GM18858 (cell line): ENCODE measurements around the gene COL4A1.

Experiments
- ATAC-seq: cut with Tn5 transposase; IDR thresholded peaks from one replicate; pipeline ENCODE4 v1.9.1; 2021; ENCODE audit not compliant: unreplicated experiment

Gene COL4A1

DNA sequence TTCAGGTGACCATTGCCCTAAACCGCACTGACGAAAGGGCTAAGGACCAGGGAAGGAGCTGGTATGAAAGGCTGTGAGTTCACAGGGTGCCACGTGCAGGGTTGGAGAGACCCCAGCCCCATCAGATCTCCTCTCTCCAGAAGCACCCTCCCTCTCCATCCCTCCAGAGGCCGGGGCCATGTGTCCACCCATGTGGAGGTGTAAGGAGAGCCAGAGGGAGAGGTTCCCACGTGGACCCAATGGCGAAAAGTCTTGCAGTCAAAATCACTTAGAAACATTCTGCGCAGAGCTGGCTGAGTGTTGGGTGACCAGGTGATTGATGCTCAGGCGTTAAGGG is 168.3 kb downstream of the COL4A1 start:
- ATAC-seq = no peak

DNA sequence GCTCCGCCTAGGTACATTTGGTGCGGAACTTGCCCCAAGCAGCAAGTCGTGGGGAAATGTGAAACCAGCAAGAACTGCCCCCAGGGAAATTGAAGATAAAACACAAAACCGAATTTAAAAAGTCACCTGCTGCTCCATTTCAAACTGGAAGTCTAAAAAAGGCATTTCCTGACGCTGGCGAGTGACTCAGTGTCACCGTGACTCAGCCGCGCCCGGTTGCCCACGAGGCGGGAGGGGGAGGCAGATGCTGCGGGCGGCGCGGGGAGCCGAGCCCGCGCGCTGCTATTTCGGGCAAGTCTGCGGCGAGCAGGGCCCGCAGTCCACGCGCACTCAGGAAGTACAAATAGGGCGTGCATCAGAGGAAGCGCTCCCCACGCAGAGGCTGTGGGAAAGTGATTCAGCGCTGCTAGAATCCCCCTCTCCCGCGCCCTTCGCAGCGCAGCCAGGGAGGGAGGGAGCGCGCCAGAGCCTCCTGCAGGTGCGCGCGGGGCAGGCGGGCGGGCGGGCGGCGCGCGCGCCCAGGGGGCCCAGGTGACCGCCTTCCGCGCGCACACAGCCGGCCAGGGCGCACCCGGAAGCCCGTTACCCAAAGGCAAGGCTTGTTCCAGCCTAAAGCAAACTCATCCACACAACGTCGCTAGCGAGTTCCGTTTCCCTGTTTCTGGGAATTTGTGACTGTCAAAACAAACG is 168.8 kb downstream of the COL4A1 start:
- peak; percentile 46 for ATAC-seq

DNA sequence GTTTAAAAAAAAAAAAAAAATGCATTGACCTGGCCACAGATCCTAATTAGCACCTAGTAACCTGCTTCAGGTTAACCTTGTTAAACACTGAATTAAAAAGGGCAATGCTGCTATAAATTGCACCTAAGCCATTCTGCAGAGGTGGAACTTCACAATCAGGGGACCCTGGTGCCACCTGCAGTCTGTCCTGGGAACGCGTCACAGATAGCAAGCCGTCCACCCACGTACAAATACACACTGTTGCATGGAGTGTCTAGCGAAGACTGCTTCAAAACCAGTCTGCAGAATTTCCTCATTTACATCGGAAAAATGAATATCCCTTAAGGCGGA is 169.3 kb downstream of the COL4A1 start:
- peak; percentile 88 for ATAC-seq

DNA sequence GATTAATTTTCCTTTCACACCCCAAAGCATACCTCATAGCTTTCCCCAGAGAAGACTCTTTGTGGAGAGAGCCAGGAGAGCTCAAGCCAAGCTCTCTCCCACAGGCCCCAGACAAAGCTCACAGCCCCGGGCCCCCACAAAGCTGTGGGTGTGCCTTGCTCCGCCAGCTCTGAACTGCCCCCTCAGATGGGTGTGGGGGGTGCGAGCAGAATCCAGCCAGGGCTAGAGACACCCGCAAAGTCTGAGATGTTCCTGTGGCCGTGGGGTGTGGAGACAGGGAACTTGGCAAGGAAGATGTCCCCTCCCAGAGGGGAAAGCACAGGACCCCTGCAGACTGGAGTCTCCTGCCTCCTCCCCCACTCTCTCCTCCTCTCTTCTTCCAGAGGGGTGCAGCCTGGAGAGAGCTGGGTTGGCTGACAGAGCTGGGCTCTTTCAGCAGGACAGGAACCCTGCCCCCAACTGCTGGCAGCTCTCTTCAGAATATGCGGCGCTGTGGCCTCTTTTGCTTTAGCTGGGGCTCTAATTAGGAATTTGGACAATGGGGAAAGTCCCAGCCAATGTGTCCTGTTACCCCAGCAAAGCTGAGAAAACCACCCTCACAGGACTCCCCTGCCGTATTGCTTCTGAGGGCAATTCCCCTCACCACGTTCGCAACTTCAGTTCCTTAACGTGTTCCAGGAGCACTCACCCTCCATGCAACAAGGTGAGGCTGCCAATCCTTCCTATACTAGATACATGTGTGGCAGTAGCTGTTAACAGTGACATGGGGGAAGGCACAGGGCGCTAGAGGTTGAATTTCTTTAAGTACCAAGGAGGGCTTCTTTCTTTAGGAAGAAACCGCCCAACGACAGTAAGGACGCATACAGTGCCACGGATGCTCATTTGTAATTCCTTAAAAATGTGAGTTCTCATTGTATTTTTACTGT is 170.0 kb downstream of the COL4A1 start:
- ATAC-seq = no peak

DNA sequence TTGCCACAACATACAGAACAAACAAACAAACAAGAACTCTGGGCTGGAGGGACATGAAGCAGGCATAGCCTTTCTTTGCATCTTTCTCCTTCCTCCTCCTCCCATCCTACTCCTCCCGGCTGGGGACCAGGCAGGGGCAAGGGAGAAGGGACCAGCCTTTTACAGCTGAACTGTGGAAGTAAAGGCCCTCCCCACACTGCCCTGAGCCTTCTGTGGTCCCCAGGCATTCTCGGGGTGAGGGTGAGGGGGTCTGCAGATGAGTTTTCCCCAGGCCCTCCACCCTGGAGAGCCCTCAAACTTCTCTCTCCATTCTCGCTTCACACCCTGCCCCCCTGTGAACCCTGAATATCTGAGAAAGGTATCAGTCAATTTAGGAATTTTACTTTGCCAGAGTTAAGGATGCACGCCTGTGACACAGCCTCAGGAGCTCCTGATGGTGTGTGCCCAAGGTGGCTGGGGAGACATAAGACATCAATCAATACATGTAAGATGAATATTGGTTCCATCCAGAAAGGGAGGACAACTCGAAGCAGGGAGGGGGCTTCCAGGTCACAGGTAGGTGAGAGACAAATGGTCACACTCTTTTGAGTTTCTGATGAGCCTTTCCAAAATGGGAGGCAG is 170.9 kb downstream of the COL4A1 start:
- no peak for ATAC-seq

DNA sequence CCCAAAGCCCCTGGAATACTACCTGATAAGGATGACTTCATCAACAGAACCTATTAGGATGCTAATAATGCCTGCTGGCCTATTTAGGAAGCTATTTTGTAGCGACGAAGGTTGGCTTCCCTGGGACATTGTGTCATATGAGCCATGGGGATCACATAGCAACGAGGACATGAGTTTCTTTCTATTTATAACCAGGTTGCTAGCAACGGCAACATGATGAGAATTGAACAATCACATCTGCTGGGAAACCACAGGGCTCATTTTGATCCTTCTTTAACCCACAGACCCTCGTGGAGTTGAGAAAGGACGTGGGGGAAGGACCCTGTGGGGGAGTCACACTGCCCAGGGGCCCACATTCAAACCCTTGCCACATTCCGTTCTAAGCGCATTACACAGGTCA is 172.2 kb downstream of the COL4A1 start:
- no peak for ATAC-seq

DNA sequence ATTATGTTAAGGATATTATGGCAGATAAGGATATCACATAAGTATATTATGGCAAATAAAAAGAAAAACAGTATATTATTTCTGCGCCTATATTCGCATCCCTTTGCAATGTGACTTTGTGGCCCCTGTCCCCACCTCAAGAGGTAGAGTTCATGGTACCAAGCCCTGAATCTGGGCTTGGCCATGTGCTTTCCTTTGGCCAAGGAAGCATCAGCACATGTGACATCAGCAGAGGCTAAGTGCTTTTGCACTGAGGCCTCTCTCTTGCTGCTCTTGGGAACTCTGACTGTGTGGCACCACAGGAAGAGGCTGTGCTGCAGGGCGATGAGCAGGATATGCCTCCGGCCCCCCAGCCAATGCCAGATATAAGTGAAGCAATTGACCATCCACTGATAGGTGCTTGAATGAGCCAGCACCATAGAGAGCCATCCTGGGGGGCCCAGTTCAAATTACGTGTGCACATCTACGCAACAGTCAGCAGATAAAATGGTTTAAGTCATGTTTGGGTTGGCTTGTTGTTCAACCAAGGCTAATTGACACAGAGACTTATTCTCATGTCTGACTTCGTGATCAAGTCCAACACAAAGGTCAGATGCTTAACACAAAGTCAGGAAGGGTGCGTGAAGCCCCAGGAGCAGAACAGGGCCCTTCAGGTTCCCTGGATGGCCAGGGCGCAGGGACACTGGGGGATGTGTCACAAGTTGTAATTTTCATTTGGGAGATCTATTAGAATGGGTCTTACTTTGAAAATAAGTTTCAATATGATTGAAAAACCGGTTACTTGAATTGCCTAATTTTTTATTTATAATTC is 173.3 kb downstream of the COL4A1 start:
- no peak for ATAC-seq

DNA sequence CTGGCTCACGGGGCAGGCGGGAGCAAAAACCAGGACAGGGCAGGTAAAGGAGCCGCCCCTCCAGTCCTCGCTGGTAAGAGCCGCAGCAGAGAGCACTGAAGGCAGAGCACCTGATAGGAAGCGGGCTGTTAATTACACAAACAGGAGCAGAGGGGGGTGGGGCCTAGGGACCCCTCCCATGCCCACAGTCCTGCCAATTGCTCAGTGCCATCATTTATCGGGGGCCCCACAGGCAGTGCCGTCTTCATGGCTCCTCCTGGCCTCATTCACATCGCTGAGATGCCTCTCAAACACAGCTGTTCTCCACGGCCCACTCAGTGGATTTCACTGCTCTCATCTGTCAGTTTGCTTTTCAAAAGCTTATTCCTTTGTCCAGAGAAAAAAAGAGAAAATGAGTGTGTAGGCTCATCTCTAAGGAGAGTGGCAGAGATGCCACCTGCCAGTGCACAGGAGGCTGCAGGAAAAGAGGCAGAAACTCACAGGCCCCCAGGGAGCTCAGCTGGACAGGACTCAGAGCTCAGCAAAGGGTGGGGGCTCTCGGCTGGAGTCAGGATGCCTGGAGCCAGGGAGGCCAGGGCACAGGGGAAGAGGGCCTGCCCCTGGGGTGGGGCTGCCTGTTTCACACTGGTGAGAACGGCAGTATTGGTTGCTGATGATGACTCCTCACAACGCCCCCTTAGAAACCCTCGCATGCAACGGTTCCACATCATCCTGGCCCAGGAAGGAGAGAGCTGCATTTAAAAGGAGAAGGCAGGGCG is 174.6 kb downstream of the COL4A1 start:
- no peak for ATAC-seq

DNA sequence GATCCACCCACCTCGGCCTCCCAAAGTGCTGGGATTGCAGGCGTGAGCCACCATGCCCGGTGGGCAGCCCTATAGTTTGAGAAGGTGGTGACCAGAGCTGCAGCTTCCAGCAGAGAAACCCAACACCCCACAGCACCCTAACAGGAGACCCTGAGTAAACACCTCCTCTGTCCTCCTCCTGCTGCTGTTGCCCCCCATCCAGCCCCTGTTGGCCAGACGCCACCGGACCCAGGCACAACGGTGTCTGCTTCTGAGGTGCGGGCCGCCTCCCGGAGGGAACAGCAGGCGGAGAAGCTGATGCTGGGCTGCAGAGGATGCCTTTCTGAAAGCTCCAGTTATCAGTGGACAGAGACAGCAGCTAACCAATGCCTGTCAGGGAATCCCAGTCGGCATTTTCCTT is 175.5 kb downstream of the COL4A1 start:
- no peak for ATAC-seq

DNA sequence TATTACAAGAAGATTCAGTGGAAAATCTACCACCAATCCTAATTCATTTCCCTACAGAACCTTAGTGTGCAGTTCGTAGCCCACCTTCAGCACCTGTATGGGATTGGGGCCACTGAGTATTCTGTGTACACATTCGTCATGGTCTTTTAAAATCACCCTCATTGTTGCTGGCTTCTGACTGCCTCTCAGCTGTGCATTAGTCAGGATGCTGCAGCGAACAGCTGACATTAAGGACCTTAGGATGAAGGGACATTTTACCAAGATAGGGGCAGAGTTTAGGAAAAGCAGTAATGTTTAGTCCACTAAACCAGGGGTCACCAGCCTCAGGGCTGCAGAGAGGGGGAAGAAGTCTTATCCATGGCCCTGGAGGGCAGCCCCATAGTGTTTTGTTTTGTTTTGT is 176.5 kb downstream of the COL4A1 start:
- no peak for ATAC-seq

DNA sequence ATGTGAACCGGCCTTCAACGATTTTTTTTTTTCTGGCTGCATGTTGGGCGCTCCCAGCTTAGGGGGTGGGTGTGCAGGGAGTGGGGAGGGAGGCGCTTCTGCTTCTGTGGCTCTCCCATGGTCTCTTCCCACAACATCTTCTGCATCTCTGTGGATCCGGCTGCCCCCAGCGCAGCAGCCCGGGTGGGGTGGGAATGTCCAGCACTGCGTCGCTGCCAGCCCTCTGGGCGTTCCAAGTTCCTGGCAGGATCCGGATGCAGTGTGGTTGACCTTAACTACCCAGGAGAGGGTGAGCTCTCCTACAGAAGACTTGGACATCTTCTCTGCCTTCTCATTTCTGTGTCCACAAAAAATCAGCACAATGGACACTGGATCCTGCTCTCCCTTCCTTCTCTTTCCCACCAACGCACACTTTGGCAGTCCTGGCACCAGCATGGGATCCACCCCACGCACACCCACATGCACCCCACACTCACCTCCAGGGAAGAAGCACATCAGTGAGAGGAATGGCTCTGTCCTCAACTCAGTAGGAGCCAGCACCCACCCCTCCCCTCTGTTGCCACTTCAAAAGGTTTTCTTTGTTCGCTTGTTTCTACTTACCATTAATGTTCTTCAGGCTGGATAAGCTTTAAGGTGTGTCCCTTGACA is 177.3 kb downstream of the COL4A1 start:
- no peak for ATAC-seq

DNA sequence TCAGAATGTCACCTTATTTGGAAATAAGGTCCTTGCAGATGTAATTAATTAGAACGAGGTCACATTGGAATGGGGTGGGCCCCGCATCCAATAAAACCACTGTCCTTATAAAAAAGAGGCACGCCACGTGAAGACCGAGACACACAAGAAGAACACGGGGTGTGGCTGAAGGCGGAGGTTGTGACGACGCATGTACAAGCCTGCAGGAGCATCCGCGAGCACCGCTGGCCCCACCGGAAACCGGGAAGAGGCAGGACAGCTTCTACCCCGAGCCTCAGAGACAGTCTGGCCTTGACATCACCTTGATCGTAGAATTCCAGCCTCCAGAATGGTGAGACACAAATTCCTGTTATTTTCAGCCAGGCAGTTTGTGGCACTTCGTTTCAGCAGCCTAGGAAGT is 177.9 kb downstream of the COL4A1 start:
- ATAC-seq = no peak

DNA sequence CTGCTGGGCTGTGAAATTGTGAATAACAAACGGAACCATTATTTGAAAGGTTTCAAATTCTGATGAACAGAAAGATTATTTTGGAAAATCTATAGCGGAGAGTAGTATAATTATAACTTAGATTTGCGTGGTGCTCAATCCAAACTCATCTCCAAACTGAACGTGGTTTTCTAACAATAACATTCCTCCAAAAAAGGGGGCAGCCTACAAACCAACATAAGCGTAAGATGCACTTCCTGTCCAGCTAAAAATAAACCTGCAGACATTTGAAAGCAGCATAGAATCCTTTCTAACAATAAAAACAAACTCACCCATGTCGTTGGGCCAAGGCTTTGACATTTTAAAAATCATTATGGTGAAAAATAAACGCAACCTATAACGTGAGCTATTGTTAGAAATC is 178.4 kb downstream of the COL4A1 start:
- no peak for ATAC-seq

DNA sequence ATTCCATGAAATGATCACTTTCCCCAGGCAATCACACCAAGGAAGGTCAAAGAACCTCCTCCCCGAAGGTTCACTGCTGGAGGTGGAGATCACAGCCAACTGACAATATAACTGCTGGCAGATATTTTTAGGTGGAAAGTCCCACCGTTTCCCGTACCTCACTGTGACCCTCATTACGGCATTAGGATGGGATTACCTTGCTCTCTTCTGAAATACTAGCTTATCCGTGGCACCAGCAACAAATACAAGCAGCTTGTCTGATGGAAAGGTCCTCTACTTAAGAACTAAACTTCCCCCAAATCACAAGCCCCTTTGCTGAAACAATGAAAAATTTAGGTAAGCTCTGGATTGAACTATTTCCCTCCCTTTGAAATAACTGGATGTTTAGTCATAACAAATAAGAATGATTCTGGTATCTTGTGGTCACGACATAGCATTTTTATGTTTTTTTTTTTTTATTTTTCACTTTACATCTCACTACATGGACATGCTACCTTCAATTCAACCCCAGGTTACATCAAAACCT is 178.9 kb downstream of the COL4A1 start:
- ATAC-seq = no peak

DNA sequence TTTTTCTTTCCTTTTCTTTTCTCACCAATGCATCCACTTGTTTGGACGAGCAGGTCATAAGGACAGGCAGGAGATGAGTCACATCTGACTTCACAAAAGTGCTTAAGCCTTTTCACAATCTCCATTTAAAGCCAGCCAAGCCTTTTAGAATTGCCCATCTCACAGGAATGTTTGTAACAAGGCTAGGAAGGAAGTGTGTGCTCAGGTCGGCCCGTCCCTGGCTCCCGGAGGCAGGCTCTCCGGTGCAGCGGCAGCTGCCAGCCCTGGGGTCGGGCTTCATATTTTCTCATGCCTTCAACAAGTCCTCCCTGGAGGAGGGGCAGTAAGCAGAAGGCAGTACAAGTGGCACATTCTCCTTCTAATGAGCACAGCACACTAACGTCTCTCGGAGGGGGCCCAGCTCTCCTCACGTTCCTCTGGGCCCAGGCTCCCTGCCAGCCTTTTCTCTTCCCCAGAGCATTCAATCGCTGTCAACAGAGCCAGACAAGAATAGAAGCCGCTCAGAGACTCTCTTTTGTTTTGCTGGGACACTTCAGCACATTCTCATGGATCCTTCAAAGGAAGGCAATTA is 180.5 kb downstream of the COL4A1 start:
- no peak for ATAC-seq

DNA sequence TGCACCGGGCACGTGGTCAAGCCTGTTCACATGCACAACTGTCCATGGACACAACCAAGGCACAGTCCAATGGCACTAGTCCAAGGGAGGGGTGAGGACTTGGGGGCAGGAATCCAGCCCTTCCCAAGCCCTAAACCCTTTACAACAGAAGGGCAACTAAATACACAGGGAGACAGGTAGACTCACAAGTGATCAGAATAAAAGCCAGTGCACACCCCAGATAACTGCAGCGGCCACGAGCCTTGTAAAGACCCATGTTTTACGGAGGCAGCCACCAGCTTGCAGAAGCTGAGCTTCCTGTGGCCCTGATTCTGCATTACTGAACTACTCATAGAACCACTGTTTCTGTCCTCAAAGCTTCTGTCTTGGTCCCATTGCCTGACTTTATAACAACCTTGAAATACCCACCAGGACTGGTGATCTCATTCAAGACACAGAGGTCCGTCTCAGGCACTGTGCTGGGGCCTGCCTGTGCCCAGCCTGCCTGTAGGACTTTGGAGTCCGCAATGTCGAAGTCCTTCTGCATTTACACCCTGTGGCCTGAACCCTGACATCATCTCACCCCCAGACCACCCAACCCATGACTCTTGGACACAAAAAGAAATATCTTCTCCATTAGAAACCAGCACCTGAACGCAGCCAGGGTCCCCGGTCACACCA is 181.2 kb downstream of the COL4A1 start:
- ATAC-seq = no peak

DNA sequence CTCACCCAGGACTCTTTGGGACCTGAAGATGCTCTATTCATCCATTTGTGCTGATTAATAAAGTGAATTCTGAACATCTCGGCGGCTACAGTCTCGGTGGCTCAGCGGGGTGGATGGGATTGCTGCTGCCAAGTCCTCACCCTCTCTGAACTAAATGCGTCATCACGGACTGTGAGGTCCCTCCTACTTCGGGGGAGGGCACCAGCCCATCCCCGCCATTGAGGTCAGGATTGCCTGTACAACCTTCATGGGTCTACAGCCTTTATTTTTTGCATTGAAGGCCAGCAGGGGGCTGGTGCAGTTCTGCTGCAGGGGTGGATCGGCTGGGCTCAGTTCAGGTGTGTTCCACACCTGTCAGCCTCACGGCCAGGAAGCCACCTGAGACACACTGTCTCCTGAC is 181.8 kb downstream of the COL4A1 start:
- no peak for ATAC-seq

DNA sequence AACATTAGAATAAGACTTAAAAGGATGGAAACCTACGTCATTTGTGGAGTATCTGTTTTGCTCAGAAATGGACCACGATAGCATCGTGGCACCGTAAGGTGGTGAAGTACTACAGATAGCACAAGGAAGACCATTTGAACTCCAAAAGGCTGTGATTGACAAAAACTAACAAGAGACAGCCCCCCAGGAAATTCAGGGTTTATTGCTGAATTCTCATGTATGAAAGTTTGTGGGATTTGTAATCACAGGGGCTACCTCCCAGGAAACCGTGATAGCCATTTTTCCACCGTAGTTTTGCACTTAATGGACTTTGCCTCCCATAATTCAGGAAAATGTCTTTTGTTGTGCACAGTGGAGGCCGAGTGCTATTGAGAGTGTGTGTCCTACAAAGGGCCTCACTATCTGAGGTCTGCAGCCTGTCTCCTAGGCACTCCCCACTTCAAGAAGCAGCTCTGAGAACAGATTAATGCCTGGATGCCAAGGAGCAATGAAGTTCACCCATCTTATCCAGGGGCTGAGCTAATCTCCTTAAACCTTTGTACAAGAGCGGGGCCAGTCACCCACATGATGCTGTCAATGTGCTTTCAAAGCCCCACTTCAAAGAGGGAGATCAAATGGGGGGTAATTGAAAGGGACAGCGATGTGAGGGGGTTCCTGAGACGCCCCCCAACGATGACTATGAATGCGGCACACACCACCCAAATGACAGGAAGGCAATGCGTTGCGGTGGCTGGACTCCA is 182.6 kb downstream of the COL4A1 start:
- ATAC-seq = no peak
